Stimulated activated CD8-positive, alpha-beta memory T cell treated with anti-CD3 and anti-CD28 coated beads, Interleukin-12 subunit alpha, Interleukin-12 subunit beta, amount 100 ng/mL, for 4 hours (primary cell): ENCODE data around the gene SARS1.

Experiments used
- DNase-seq: peaks from one replicate; pipeline ENCODE4 v3.0.0-alpha.2; 2020; ENCODE audit warnings: low read depth

The SARS1 gene

DNA sequence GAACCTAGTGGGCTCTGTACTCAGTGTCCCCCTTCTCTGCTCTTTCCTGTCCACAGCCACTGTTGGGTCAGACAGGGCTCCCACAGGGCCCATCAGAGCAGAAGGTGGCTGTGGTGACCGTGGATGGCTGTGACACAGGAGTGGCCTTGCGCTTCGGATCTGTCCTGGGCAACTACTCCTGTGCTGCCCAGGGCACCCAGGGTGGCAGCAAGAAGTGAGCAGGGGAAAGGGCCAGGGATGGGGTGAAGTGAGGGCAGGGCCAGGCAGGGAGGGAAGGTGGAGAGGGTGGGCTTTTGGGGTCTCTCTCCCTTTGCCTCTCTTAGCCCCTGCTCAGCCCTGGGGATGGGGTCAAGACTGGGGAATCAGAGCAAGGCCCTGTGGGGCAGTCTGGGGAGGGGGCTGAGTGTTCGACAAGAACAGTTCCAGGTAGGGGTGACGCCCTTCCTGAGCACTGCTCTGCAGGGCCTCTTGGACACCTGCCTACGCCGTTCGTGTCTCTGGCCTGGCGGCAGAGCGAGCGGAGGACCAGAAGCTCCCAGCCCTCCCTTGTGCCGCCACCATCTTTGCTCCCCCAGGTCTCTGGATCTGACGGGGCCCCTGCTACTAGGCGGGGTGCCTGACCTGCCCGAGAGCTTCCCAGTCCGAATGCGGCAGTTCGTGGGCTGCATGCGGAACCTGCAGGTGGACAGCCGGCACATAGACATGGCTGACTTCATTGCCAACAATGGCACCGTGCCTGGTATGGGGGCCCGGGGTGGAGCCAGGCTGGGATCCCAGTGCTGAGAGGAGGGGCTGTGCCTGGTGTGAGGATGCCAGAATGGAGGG is 48.7 kb downstream of the SARS1 start:
- no peak for DNase-seq

DNA sequence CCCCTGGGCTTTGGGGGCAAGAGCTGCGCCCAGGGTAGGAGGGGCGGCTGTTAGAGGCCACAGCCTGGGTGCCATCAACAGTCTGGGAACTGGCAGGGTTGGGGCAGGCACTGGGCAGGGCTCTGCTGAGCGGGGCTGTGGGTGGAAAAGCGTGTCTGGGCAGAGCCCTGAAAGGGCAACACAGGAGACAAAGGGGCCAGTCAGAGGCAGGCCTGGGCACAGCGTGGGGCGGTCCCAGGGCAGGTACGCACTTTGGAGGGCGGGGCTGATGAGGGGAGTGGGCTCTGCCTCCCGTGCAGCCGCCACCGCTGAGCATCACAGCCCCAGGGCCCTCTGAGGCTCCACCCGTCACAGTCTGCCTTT is 49.5 kb downstream of the SARS1 start:
- no peak for DNase-seq

- peak; percentile 40 for DNase-seq
Measured at GRCh38 chr1:109263597-109264378, 50.1 kb downstream of the SARS1 start.

DNA sequence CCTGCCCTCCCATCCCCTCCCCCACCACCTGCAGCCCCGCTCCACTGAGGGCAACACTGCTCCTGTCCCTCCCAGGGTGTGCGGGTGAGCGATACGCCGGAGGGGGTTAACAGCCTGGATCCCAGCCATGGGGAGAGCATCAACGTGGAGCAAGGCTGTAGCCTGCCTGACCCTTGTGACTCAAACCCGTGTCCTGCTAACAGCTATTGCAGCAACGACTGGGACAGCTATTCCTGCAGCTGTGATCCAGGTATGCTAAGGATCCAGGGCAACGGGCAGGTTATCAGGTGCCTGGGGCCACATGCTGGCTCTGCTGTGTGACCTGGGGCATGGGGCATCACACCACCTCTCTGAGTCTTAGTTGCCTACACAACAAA is 50.6 kb downstream of the SARS1 start:
- no peak for DNase-seq

DNA sequence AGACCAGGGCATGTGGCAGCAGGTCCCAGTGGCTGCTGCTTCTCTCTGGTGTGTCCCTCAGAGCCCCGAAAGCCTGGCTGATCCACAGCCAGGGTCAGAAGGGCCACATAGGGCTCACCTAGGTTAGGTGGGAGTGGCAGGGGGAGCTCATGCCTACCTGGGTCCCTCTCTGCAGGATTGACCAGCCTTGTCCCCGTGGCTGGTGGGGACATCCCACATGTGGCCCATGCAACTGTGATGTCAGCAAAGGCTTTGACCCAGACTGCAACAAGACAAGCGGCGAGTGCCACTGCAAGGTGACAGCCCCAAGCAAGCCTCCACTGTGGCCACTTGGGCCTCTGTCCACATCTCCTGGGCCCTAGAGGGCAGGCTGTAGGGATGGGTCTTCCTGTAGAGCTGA is 51.3 kb downstream of the SARS1 start:
- no peak for DNase-seq

- no peak for DNase-seq
Measured at GRCh38 chr1:109265741-109266330, 52.1 kb downstream of the SARS1 start.

GRCh38 chr1:109266965-109267364 is 53.2 kb downstream of the SARS1 start:
- no peak for DNase-seq

DNA sequence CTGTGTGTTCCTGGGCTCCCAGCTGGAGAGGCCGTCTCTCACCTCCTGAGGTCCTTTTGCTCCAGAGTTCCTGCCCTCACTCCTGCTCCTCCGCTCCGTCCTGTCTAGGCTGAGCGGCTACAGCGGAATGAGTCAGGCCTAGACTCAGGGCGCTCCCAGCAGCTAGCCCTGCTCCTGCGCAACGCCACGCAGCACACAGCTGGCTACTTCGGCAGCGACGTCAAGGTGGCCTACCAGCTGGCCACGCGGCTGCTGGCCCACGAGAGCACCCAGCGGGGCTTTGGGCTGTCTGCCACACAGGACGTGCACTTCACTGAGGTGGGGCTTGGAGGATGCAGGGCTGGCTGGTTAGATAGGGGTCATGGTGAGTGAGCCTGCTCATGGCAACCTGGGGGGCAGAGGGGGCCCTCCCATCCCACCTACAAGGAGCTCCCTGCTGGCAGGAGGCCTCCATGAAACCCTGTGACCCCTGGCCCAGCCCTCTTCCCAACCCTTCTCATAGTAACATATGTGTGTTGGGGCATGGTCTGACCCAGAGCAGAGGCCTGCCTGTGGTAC is 54.1 kb downstream of the SARS1 start:
- no peak for DNase-seq

DNA sequence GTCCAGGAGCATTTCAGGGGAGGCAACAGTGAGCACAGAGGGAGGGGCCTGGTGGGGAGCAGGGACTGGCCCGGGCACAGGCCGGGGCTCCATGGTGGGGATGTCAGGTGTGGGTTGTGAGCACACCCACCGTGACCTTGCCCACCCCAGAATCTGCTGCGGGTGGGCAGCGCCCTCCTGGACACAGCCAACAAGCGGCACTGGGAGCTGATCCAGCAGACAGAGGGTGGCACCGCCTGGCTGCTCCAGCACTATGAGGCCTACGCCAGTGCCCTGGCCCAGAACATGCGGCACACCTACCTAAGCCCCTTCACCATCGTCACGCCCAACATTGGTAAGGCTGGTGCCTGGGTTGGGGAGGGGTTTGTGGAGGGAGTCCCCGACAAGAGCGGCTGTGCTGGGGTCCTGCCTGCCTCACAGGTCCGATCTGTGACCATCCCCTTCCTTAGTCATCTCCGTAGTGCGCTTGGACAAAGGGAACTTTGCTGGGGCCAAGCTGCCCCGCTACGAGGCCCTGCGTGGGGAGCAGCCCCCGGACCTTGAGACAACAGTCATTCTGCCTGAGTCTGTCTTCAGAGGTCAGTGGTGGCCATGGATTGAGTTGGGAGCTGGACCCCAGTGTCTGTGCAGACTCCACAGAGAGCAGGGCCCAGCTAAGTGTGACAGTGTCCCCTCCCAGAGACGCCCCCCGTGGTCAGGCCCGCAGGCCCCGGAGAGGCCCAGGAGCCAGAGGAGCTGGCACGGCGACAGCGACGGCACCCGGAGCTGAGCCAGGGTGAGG is 54.9 kb downstream of the SARS1 start:
- DNase-seq = no peak

DNA sequence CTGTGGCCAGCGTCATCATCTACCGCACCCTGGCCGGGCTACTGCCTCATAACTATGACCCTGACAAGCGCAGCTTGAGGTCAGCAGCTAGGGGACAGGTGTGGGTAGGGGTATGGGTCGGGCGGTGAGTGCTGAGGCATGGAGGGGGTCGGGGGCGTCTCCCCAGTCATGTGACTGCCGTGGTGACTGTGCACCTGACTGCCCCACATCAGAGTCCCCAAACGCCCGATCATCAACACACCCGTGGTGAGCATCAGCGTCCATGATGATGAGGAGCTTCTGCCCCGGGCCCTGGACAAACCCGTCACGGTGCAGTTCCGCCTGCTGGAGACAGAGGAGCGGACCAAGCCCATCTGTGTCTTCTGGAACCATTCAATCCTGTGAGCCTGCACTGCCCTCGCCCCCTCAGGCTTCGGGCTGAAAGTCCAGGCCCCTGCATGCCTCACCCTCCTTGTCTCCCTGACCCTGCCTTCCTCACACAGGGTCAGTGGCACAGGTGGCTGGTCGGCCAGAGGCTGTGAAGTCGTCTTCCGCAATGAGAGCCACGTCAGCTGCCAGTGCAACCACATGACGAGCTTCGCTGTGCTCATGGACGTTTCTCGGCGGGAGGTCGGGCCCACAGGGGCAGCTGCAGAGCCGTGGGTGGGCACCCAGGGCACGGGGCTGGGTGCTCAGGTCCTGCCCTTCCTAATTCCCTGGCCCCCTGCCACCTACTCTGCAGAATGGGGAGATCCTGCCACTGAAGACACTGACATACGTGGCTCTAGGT is 55.7 kb downstream of the SARS1 start:
- DNase-seq = no peak

DNA sequence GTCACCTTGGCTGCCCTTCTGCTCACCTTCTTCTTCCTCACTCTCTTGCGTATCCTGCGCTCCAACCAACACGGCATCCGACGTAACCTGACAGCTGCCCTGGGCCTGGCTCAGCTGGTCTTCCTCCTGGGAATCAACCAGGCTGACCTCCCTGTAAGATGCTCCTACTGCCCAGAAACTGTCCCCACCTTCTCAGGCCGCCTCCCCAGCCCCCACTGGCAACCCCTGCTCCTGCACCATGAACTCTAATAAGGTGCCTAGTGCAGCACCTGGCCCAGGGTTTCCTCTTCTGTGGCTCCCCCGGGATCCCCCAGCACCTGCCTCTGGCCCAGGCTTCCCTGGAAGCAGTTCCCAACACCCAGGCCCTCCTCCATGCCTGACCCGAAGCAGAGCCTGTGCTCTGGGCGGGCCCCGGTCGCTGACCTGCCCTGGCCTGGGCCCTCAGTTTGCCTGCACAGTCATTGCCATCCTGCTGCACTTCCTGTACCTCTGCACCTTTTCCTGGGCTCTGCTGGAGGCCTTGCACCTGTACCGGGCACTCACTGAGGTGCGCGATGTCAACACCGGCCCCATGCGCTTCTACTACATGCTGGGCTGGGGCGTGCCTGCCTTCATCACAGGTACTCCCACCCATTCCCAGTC is 56.4 kb downstream of the SARS1 start:
- DNase-seq = no peak

DNA sequence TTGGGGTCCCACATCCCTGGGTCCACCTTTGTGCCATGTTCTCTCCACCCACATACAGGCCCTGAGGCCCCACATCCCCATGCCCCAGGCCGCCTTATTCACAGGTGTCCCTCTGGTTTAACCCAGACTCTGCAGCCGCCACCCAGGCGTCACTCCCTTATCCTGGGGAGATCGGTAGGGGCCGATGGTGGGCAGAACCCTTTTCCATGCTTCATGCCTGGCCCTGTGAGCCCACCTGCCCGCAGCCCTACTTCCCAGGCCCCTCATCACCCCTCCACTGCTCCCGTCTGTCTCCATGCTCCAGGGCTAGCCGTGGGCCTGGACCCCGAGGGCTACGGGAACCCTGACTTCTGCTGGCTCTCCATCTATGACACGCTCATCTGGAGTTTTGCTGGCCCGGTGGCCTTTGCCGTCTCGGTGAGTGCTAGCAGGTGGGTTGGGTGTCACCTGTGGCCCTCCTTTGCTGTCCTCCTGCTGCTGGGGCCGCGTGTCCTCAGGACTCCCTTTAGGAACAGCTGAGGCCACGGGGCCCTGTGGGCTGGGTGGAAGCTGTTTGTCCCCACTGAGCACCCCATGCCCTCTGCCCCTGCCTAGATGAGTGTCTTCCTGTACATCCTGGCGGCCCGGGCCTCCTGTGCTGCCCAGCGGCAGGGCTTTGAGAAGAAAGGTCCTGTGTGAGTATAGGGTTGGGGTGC is 57.1 kb downstream of the SARS1 start:
- no peak for DNase-seq

DNA sequence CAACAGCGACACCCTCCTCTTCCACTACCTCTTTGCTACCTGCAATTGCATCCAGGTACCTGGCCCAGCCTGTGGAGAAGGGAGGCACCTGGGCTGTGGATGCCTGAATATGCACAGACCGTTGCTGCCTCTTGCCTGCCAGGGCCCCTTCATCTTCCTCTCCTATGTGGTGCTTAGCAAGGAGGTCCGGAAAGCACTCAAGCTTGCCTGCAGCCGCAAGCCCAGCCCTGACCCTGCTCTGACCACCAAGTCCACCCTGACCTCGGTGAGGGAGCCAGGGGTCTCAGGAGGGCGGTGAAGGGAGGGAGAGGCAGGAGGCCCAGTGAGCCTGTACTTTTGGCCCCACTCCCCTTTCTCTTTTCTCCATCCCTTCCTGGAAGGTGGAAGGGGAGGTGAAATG is 57.7 kb downstream of the SARS1 start:
- DNase-seq = no peak

GRCh38 chr1:109272021-109272799 is 58.5 kb downstream of the SARS1 start:
- DNase-seq = no peak

- no peak for DNase-seq
Measured at GRCh38 chr1:109272831-109273547, 59.3 kb downstream of the SARS1 start.

GRCh38 chr1:109273570-109274288 is 60.0 kb downstream of the SARS1 start:
- no peak for DNase-seq

DNA sequence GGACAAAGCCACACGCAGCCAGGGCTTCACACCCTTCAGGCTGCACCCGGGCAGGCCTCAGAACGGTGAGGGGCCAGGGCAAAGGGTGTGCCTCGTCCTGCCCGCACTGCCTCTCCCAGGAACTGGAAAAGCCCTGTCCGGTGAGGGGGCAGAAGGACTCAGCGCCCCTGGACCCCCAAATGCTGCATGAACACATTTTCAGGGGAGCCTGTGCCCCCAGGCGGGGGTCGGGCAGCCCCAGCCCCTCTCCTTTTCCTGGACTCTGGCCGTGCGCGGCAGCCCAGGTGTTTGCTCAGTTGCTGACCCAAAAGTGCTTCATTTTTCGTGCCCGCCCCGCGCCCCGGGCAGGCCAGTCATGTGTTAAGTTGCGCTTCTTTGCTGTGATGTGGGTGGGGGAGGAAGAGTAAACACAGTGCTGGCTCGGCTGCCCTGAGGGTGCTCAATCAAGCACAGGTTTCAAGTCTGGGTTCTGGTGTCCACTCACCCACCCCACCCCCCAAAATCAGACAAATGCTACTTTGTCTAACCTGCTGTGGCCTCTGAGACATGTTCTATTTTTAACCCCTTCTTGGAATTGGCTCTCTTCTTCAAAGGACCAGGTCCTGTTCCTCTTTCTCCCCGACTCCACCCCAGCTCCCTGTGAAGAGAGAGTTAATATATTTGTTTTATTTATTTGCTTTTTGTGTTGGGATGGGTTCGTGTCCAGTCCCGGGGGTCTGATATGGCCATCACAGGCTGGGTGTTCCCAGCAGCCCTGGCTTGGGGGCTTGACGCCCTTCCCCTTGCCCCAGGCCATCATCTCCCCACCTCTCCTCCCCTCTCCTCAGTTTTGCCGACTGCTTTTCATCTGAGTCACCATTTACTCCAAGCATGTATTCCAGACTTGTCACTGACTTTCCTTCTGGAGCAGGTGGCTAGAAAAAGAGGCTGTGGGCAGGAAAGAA is 61.1 kb downstream of the SARS1 start:
- no peak for DNase-seq
